ENCODE measurements around the gene PDZRN3. TPM values are rescaled to one million over a fixed set of nuclear protein-coding genes. Genes with fewer than 3 reads are reported as not detected.

PDZRN3 gene
- total and polyA plus RNA-seq, 4 donors = 33.6 to 86.3 (median 52.6) TPM

GRCh38 chr3:73419179-73419803 lies 205.4 kb downstream of the PDZRN3 start:
- no peak overlapping the region for H3K4me3 ChIP-seq (ENCODE audit: low read length in 2 of 2)
- 6 to 8% methylated on average over 14 of the region's 14 CpGs for WGBS, 2 donors
- no peak for ATAC-seq (ENCODE audit: low FRiP score)

GRCh38 chr3:73418681-73419080 lies 206.1 kb downstream of the PDZRN3 start:
- Histone ChIP-seq H3K36me3 (ENCODE audit: control insufficient read depth in 1 of 2, insufficient read depth in 2 of 2, low read length in 1 of 2) (no peaks in the 10 kb centered on the region), H3K9me3 (ENCODE audit: control insufficient read depth, low read length) (no peaks in the 10 kb centered on the region), H3K27ac (ENCODE audit: low read depth in 1 of 2, low read length in 2 of 2) (peak overlapping the region in 1 of 2 donors; percentile 10), H3K27me3 (ENCODE audit: control insufficient read depth in 1 of 2, insufficient read depth in 2 of 2, low read length in 1 of 2) (no peaks in the 10 kb centered on the region), H3K4me3 (ENCODE audit: low read length in 2 of 2) (no peak overlapping the region), H3K4me1 (ENCODE audit: control insufficient read depth in 1 of 2, insufficient read depth in 2 of 2, low read length in 2 of 2) (peaks cover 0 to 11% of the 10 kb centered on the region in 2 donors)
- no peak for DNase-seq
- WGBS, 2 donors = 13 to 24% methylated on average over 4 of the region's 4 CpGs
- intact Hi-C loops (cut with DNase I) = no loop called here
- ATAC-seq (ENCODE audit: low FRiP score) = no peak

More at GRCh38 chr3:73419179-73419803, 205.4 kb downstream of the PDZRN3 start:
- Histone ChIP-seq H3K36me3 (ENCODE audit: control insufficient read depth in 1 of 2, insufficient read depth in 2 of 2, low read length in 1 of 2) (no peaks in the 10 kb centered on the region), H3K27me3 (ENCODE audit: control insufficient read depth in 1 of 2, insufficient read depth in 2 of 2, low read length in 1 of 2) (no peaks in the 10 kb centered on the region), H3K27ac (ENCODE audit: low read depth in 1 of 2, low read length in 2 of 2) (peak overlapping the region in 1 of 2 donors; percentile 59), H3K4me1 (ENCODE audit: control insufficient read depth in 1 of 2, insufficient read depth in 2 of 2, low read length in 2 of 2) (peaks cover 0 to 11% of the 10 kb centered on the region in 2 donors), H3K9me3 (ENCODE audit: control insufficient read depth, low read length) (no peaks in the 10 kb centered on the region)
- intact Hi-C loops (cut with DNase I) = no loop called here
- no peak for DNase-seq

DNA sequence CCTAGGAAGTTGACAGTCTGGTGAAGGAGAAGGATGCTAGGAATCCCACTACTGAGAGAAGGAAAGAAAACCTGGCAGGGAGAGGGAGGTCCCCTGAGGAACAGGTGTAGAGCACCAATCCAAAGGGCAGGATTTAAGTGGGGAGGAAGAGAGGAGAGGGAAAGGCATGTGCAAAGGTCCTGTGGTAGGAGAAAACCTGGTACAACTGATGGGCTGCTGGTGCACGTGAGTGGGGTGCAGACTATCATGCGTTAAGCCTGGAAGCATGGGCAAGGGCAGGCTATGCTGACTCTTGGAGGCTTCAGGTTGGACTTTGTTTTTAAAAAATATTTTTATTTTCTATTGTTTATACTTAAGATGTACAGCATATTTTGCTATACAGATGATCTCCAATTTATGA lies 209.6 kb downstream of the PDZRN3 start:
- Histone ChIP-seq H3K36me3 (ENCODE audit: control insufficient read depth in 1 of 2, insufficient read depth in 2 of 2, low read length in 1 of 2) (no peaks in the 10 kb centered on the region), H3K9me3 (ENCODE audit: control insufficient read depth, low read length) (no peaks in the 10 kb centered on the region), H3K4me3 (ENCODE audit: low read length in 2 of 2) (no peak overlapping the region), H3K4me1 (ENCODE audit: control insufficient read depth in 1 of 2, insufficient read depth in 2 of 2, low read length in 2 of 2) (peaks cover 2 to 6% of the 10 kb centered on the region in 2 donors), H3K27ac (ENCODE audit: low read depth in 1 of 2, low read length in 2 of 2) (no peak overlapping the region), H3K27me3 (ENCODE audit: control insufficient read depth in 1 of 2, insufficient read depth in 2 of 2, low read length in 1 of 2) (no peaks in the 10 kb centered on the region)
- 99 to 100% methylated on average over 2 of the region's 2 CpGs for WGBS, 2 donors
- no peak for DNase-seq
- intact Hi-C loops (cut with DNase I) = no loop called here
- no peak for ATAC-seq (ENCODE audit: low FRiP score)

GRCh38 chr3:73413619-73414018 lies 211.1 kb downstream of the PDZRN3 start:
- H3K27ac ChIP-seq (ENCODE audit: low read depth in 1 of 2, low read length in 2 of 2) = no peak overlapping the region
- WGBS, 2 donors = 92 to 94% methylated on average over 9 of the region's 9 CpGs
- peaks cover 3 to 4% of the 10 kb centered on the region in 2 donors for H3K4me1 ChIP-seq (ENCODE audit: control insufficient read depth in 1 of 2, insufficient read depth in 2 of 2, low read length in 2 of 2)
- intact Hi-C loops (cut with DNase I) = no loop called here
- ATAC-seq (ENCODE audit: low FRiP score) = no peak
- DNase-seq = no peak
- no peaks in the 10 kb centered on the region for H3K9me3 ChIP-seq (ENCODE audit: control insufficient read depth, low read length)
- no peaks in the 10 kb centered on the region for H3K36me3 ChIP-seq (ENCODE audit: control insufficient read depth in 1 of 2, insufficient read depth in 2 of 2, low read length in 1 of 2)
- H3K27me3 ChIP-seq (ENCODE audit: control insufficient read depth in 1 of 2, insufficient read depth in 2 of 2, low read length in 1 of 2) = no peaks in the 10 kb centered on the region
- no peak overlapping the region for H3K4me3 ChIP-seq (ENCODE audit: low read length in 2 of 2)

DNA sequence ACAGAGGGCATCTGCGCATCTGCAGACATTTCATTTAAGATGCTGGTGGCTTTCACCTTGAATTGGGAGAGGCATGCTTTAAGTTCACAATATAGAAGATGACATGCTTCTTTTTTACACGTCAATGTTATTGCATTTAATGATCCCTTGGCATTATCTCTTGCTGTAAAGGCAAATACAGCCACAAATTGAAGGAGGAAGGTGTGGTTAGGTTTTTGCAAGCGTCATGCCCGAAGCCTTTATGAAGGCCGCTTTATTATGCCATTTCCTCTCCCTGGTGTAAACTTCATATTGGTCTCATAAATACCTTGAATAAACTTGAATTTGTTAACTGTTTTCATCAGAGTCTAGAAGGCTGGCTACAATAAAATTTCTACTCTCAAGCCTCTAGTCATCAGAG lies 212.7 kb downstream of the PDZRN3 start:
- Histone ChIP-seq H3K36me3 (ENCODE audit: control insufficient read depth in 1 of 2, insufficient read depth in 2 of 2, low read length in 1 of 2) (no peaks in the 10 kb centered on the region), H3K4me1 (ENCODE audit: control insufficient read depth in 1 of 2, insufficient read depth in 2 of 2, low read length in 2 of 2) (peaks cover 4 to 10% of the 10 kb centered on the region in 2 donors), H3K9me3 (ENCODE audit: control insufficient read depth, low read length) (no peaks in the 10 kb centered on the region), H3K4me3 (ENCODE audit: low read length in 2 of 2) (no peak overlapping the region), H3K27me3 (ENCODE audit: control insufficient read depth in 1 of 2, insufficient read depth in 2 of 2, low read length in 1 of 2) (no peaks in the 10 kb centered on the region), H3K27ac (ENCODE audit: low read depth in 1 of 2, low read length in 2 of 2) (no peak overlapping the region)
- WGBS, 2 donors = 96% methylated on average over 5 of the region's 5 CpGs
- ATAC-seq (ENCODE audit: low FRiP score) (no peak), DNase-seq (no peak)
- intact Hi-C loops (cut with DNase I) = no loop called here

GRCh38 chr3:73411545-73411944 lies 213.2 kb downstream of the PDZRN3 start:
- no peak for DNase-seq
- WGBS, 2 donors = 85 to 88% methylated on average over 7 of the region's 7 CpGs
- no peak overlapping the region for H3K4me3 ChIP-seq (ENCODE audit: low read length in 2 of 2)
- H3K9me3 ChIP-seq (ENCODE audit: control insufficient read depth, low read length) = no peaks in the 10 kb centered on the region
- no peak for ATAC-seq (ENCODE audit: low FRiP score)
- H3K36me3 ChIP-seq (ENCODE audit: control insufficient read depth in 1 of 2, insufficient read depth in 2 of 2, low read length in 1 of 2) = no peaks in the 10 kb centered on the region
- no peaks in the 10 kb centered on the region for H3K27me3 ChIP-seq (ENCODE audit: control insufficient read depth in 1 of 2, insufficient read depth in 2 of 2, low read length in 1 of 2)
- intact Hi-C loops (cut with DNase I) = no loop called here
- H3K27ac ChIP-seq (ENCODE audit: low read depth in 1 of 2, low read length in 2 of 2) = no peak overlapping the region
- H3K4me1 ChIP-seq (ENCODE audit: control insufficient read depth in 1 of 2, insufficient read depth in 2 of 2, low read length in 2 of 2) = peaks cover 4 to 13% of the 10 kb centered on the region in 2 donors

DNA sequence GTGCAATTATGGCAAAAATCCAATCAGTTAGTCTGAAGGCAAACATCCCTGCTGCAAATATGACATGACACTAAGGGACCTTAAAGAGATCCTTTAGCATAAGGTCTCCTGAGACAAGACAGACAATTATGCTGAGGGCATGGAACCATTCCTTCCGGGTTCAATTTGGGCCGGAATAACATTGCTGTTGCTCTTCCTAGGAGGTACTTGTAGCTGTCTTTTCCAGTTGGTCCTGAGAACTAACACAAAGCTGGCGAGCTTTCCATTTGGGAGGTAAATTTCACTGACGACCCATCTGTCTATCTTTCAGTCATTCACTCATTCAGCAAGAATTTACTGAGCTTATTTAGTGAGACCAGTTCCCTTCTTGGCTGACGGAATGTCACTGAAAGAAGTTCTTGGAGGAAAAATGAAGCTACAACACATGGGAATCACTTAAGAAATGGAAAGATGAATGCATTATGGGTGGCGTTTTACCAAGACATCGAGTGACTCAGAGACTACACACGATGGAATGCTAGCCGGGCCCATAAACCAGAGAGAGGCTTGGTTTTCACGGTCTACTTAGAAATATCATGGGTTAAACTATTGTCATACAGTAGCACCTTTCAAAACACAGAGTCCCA lies 215.5 kb downstream of the PDZRN3 start:
- 30 to 32% methylated on average over 10 of the region's 10 CpGs for WGBS, 2 donors
- H3K36me3 ChIP-seq (ENCODE audit: control insufficient read depth in 1 of 2, insufficient read depth in 2 of 2, low read length in 1 of 2) = no peaks in the 10 kb centered on the region
- DNase-seq = no peak
- intact Hi-C loops (cut with DNase I) = no loop called here
- no peak overlapping the region for H3K27ac ChIP-seq (ENCODE audit: low read depth in 1 of 2, low read length in 2 of 2)
- H3K9me3 ChIP-seq (ENCODE audit: control insufficient read depth, low read length) = no peaks in the 10 kb centered on the region
- ATAC-seq (ENCODE audit: low FRiP score) = no peak
- peak overlapping the region in 1 of 2 donors; percentile 7 for H3K4me3 ChIP-seq (ENCODE audit: low read length in 2 of 2)
- no peaks in the 10 kb centered on the region for H3K27me3 ChIP-seq (ENCODE audit: control insufficient read depth in 1 of 2, insufficient read depth in 2 of 2, low read length in 1 of 2)
- H3K4me1 ChIP-seq (ENCODE audit: control insufficient read depth in 1 of 2, insufficient read depth in 2 of 2, low read length in 2 of 2) = peaks cover 13 to 14% of the 10 kb centered on the region in 2 donors

- ATAC-seq (ENCODE audit: low FRiP score) = no peak
- no peak overlapping the region for H3K4me3 ChIP-seq (ENCODE audit: low read length in 2 of 2)
- DNase-seq = no peak
- peaks cover 13 to 14% of the 10 kb centered on the region in 2 donors for H3K4me1 ChIP-seq (ENCODE audit: control insufficient read depth in 1 of 2, insufficient read depth in 2 of 2, low read length in 2 of 2)
- H3K9me3 ChIP-seq (ENCODE audit: control insufficient read depth, low read length) = no peaks in the 10 kb centered on the region
- intact Hi-C loops (cut with DNase I) = no loop called here
- H3K27me3 ChIP-seq (ENCODE audit: control insufficient read depth in 1 of 2, insufficient read depth in 2 of 2, low read length in 1 of 2) = no peaks in the 10 kb centered on the region
- H3K36me3 ChIP-seq (ENCODE audit: control insufficient read depth in 1 of 2, insufficient read depth in 2 of 2, low read length in 1 of 2) = no peaks in the 10 kb centered on the region
- no peak overlapping the region for H3K27ac ChIP-seq (ENCODE audit: low read depth in 1 of 2, low read length in 2 of 2)
- WGBS, 2 donors = 90 to 91% methylated on average over 10 of the region's 10 CpGs
These were observed 216.1 kb downstream of the PDZRN3 start for GRCh38 chr3:73408634-73409033.

- H3K4me1 ChIP-seq (ENCODE audit: control insufficient read depth in 1 of 2, insufficient read depth in 2 of 2, low read length in 2 of 2) = peaks cover 13 to 14% of the 10 kb centered on the region in 2 donors
- H3K4me3 ChIP-seq (ENCODE audit: low read length in 2 of 2) = no peak overlapping the region
- no peaks in the 10 kb centered on the region for H3K9me3 ChIP-seq (ENCODE audit: control insufficient read depth, low read length)
- no peak for DNase-seq
- intact Hi-C loops (cut with DNase I) = no loop called here
- no peaks in the 10 kb centered on the region for H3K27me3 ChIP-seq (ENCODE audit: control insufficient read depth in 1 of 2, insufficient read depth in 2 of 2, low read length in 1 of 2)
- peaks cover 2 to 4% of the 10 kb centered on the region in 2 donors for H3K36me3 ChIP-seq (ENCODE audit: control insufficient read depth in 1 of 2, insufficient read depth in 2 of 2, low read length in 1 of 2)
- peak overlapping the region in 1 of 2 donors; percentile 66 for H3K27ac ChIP-seq (ENCODE audit: low read depth in 1 of 2, low read length in 2 of 2)
- WGBS, 2 donors = 10 to 11% methylated on average over 2 of the region's 2 CpGs
- no peak for ATAC-seq (ENCODE audit: low FRiP score)
These were observed 217.2 kb downstream of the PDZRN3 start for GRCh38 chr3:73407577-73407976.

Measured in aorta (tissue), 5 donors.